A549 (cell line): Measurements from ENCODE around the gene FOXP1.

Experiments used
- CEBPB ChIP-seq, 2 experiments: fragments of >200 bp in 1 of 2; sonication (Bioruptor Twin) in 1 of 2; formaldehyde crosslinking in 1 of 2; IDR thresholded peaks; 2 replicates each; pipeline ENCODE4 v1.6.1; 2012 to 2016
- FOSB ChIP-seq: fragments of 250-450 bp; sonication (Bioruptor Pico); IDR thresholded peaks from 2 replicates; pipeline ENCODE4 v1.5.0; 2020; ENCODE audit warnings: mild to moderate bottlenecking, moderate library complexity
- HDAC2 ChIP-seq: fragments of 200-600 bp; sonication (generic); IDR thresholded peaks from 2 replicates; pipeline ENCODE4 v1.6.1; 2016
- HMGXB4 ChIP-seq: fragments of 250-450 bp; sonication (Bioruptor Pico); IDR thresholded peaks from 2 replicates; pipeline ENCODE4 v1.5.0; 2021; ENCODE audit warnings: mild to moderate bottlenecking, moderate library complexity, borderline replicate concordance
- JUNB ChIP-seq: fragments of >200 bp; sonication (Bioruptor Twin); formaldehyde crosslinking; IDR thresholded peaks from 2 replicates; pipeline ENCODE4 v1.6.1; 2016
- MYC ChIP-seq: IDR thresholded peaks from 2 replicates; pipeline ENCODE4 v1.6.1; 2012; ENCODE audit warnings: mild to moderate bottlenecking, inconsistent platforms, low read length, improper control_type of control experiment, borderline replicate concordance
- PHF8 ChIP-seq: fragments of 200-600 bp; sonication (generic); IDR thresholded peaks from 2 replicates; pipeline ENCODE4 v1.6.1; 2016; ENCODE audit warnings: low read depth, mild to moderate bottlenecking, antibody characterized with exemption, moderate library complexity, borderline replicate concordance
- RAD21 ChIP-seq, 2 experiments: fragments of >200 bp in 1 of 2; sonication (Bioruptor Twin) in 1 of 2; formaldehyde crosslinking in 1 of 2; IDR thresholded peaks in 1 of 2; conservative IDR thresholded peaks in 1 of 2; 2 replicates in 1 of 2; 3 replicates in 1 of 2; pipeline ENCODE4 v1.6.1; 2012 to 2018; ENCODE audit warnings: inconsistent platforms in 1 of 2
- RFX5 ChIP-seq: fragments of 450-650 bp; IDR thresholded peaks from 2 replicates; pipeline ENCODE4 v1.7.1; 2014; ENCODE audit warnings: antibody characterized with exemption, mild to moderate bottlenecking, moderate library complexity
- TF ChIP-seq, protein P1 (sequence below): fragments of >200 bp; sonication (Bioruptor Twin); formaldehyde crosslinking; IDR thresholded peaks from 3 replicates; pipeline ENCODE4 v1.5.1; 2016
- TF ChIP-seq, protein P2 (sequence below): IDR thresholded peaks from 2 replicates; pipeline ENCODE4 v1.6.1; 2012

DNA sequence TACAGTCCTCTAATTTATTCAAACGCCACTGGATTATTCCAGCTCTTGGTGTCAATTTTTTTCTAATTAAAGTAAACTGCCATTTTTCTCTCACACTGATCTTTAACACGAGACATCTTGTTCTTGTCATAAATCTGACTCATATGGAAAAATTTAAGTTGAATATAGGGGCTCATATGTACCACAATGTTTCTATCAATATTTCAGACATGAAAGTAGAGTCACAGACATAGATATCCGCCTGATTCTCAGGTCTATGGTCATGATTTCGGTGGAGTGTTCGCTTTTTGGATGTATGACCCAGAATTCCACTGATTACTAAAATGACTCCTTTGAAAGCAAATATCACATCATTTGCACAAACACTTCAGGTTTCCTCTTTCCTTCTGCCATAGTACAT lies 552.8 kb downstream of the FOXP1 start:
- TF ChIP-seq HDAC2 (no peak), MYC (no peak), HMGXB4 (CRISPR knock-in tag) (no peak), RFX5 (no peak), PHF8 (no peak), CEBPB (IDR thresholded peaks at IDR 0.05) (no peak), RAD21 (conservative IDR thresholded peaks at IDR 0.05 in 1 of 2, IDR thresholded peaks at IDR 0.05 in 1 of 2) (no peak), JUNB (no peak), FOSB (CRISPR knock-in tag) (no peak)
- TF ChIP-seq, protein P1, sequence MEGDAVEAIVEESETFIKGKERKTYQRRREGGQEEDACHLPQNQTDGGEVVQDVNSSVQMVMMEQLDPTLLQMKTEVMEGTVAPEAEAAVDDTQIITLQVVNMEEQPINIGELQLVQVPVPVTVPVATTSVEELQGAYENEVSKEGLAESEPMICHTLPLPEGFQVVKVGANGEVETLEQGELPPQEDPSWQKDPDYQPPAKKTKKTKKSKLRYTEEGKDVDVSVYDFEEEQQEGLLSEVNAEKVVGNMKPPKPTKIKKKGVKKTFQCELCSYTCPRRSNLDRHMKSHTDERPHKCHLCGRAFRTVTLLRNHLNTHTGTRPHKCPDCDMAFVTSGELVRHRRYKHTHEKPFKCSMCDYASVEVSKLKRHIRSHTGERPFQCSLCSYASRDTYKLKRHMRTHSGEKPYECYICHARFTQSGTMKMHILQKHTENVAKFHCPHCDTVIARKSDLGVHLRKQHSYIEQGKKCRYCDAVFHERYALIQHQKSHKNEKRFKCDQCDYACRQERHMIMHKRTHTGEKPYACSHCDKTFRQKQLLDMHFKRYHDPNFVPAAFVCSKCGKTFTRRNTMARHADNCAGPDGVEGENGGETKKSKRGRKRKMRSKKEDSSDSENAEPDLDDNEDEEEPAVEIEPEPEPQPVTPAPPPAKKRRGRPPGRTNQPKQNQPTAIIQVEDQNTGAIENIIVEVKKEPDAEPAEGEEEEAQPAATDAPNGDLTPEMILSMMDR, result no peak
- TF ChIP-seq, protein P2, sequence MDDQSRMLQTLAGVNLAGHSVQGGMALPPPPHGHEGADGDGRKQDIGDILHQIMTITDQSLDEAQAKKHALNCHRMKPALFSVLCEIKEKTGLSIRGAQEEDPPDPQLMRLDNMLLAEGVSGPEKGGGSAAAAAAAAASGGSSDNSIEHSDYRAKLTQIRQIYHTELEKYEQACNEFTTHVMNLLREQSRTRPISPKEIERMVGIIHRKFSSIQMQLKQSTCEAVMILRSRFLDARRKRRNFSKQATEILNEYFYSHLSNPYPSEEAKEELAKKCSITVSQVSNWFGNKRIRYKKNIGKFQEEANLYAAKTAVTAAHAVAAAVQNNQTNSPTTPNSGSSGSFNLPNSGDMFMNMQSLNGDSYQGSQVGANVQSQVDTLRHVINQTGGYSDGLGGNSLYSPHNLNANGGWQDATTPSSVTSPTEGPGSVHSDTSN, result no peak
